ENCODE data around the gene FN1.

- TF ChIP-seq CTCF (conservative IDR thresholded peaks at IDR 0.05) = no peak
- TF ChIP-seq ZFX (IDR thresholded peaks at IDR 0.05) = no peak
Observed at GRCh38 chr2:215316336-215316735, 119.5 kb downstream of the FN1 start.

All from C4-2B (cell line).